Hepatocyte (in vitro differentiated cells): Measurements from ENCODE around the gene FAM167B. TPM values are rescaled to one million over a fixed set of nuclear protein-coding genes. Genes with fewer than 3 reads are reported as not detected.
"Not testable (repeated sequence)": the region's sequence is repeated elsewhere in the genome, so short reads cannot be mapped to it uniquely, and the experiment has no call there.

Experiments used
- DNase-seq: peaks from one replicate; pipeline ENCODE4 v3.0.0-alpha.2; 2016; ENCODE audit warnings: low spot score
- H2AFZ ChIP-seq: fragments of 200-600 bp; sonication (generic); 2 replicates; pipeline ENCODE4 v1.6.0; 2016; ENCODE audit warnings: antibody characterized with exemption, mild to moderate bottlenecking
- H3K27ac ChIP-seq: fragments of 200-600 bp; sonication (generic); 2 replicates; pipeline ENCODE4 v1.5.1; 2016; ENCODE audit warnings: mild to moderate bottlenecking
- H3K27me3 ChIP-seq: fragments of 200-600 bp; sonication (generic); 2 replicates; pipeline ENCODE4 v1.6.1; 2016
- H3K36me3 ChIP-seq: fragments of 200-600 bp; sonication (generic); replicated peaks from 2 replicates; pipeline ENCODE4 v1.5.1; 2016; ENCODE audit warnings: low read depth; ENCODE audit not compliant: insufficient read depth
- H3K4me1 ChIP-seq: fragments of 200-600 bp; sonication (generic); 2 replicates; pipeline ENCODE4 v1.5.1; 2016; ENCODE audit warnings: mild to moderate bottlenecking, moderate library complexity; ENCODE audit not compliant: insufficient read depth
- H3K4me2 ChIP-seq: fragments of 200-600 bp; sonication (generic); 2 replicates; pipeline ENCODE4 v1.6.0; 2016
- H3K4me3 ChIP-seq: fragments of 200-600 bp; sonication (generic); 2 replicates; pipeline ENCODE4 v1.5.1; 2016; ENCODE audit warnings: mild to moderate bottlenecking
- H3K79me2 ChIP-seq: fragments of 200-600 bp; sonication (generic); 2 replicates; pipeline ENCODE4 v1.6.0; 2017; ENCODE audit warnings: mild to moderate bottlenecking
- H3K9me2 ChIP-seq: fragments of 200-600 bp; sonication (generic); replicated peaks from 2 replicates; pipeline ENCODE4 v1.6.0; 2017; ENCODE audit warnings: mild to moderate bottlenecking; ENCODE audit not compliant: insufficient read depth
- H3K9me3 ChIP-seq: fragments of 200-600 bp; sonication (generic); 2 replicates; pipeline ENCODE4 v1.5.1; 2016; ENCODE audit warnings: low read depth, mild to moderate bottlenecking
- H4K20me1 ChIP-seq: fragments of 200-600 bp; sonication (generic); 2 replicates; pipeline ENCODE4 v1.6.0; 2016; ENCODE audit warnings: mild to moderate bottlenecking; ENCODE audit not compliant: insufficient read depth, poor library complexity, severe bottlenecking
- CTCF ChIP-seq: fragments of 200-600 bp; sonication (generic); IDR thresholded peaks from 2 replicates; pipeline ENCODE4 v1.5.1; 2016; ENCODE audit warnings: antibody characterized with exemption, mild to moderate bottlenecking; ENCODE audit not compliant: poor library complexity
- EZH2 ChIP-seq: fragments of 200-600 bp; sonication (generic); IDR thresholded peaks from 2 replicates; pipeline ENCODE4 v1.6.1; 2016; ENCODE audit warnings: antibody characterized with exemption, mild to moderate bottlenecking, borderline replicate concordance
- EZH2phosphoT487 ChIP-seq: fragments of 200-600 bp; sonication (generic); IDR thresholded peaks from one replicate; pipeline ENCODE4 v1.6.1; 2018; ENCODE audit warnings: antibody characterized with exemption, mild to moderate bottlenecking, low read depth, moderate library complexity; ENCODE audit not compliant: unreplicated experiment, severe bottlenecking
- WGBS: methylation state at CpG from one replicate; pipeline ENCODE4 v1.1.6; 2016; ENCODE audit warnings: low lambda C conversion rate; ENCODE audit errors: missing lambda C conversion rate; 5-methylcytosine and 5-hydroxymethylcytosine counted together
- polyA plus RNA-seq: library from polyadenylated mRNA; unstranded; fragments of >200 nt; fragmentation: Nextera tagmentation; extraction: Ambion mirVana; gene quantifications from 2 replicates; pipeline ENCODE4 v1.2.1, GENCODE V29; 2016
- total RNA-seq: library from RNA; depleted of rRNA; stranded (reverse); fragments of >200 nt; gene quantifications from 2 replicates; pipeline ENCODE4 v1.2.3, GENCODE V29; 2014

The FAM167B gene
- total and polyA plus RNA-seq, 2 experiments from 2014 or later, result 0.53 to 0.75 TPM

- H2AFZ ChIP-seq, result no peak overlapping the region
- no peaks in the 10 kb centered on the region for H3K79me2 ChIP-seq
- H3K4me3 ChIP-seq, result no peak overlapping the region
- no peaks in the 10 kb centered on the region for H3K27me3 ChIP-seq
- H3K27ac ChIP-seq, result no peak overlapping the region
- no peaks in the 10 kb centered on the region for H4K20me1 ChIP-seq
- no peak overlapping the region for H3K4me2 ChIP-seq
- H3K36me3 ChIP-seq, result no peaks in the 10 kb centered on the region
- no peak for TF ChIP-seq CTCF
- 88% methylated on average over 6 of the region's 6 CpGs for WGBS
- DNase-seq, result no peak
- no peaks in the 10 kb centered on the region for H3K9me3 ChIP-seq
- no peaks in the 10 kb centered on the region for H3K4me1 ChIP-seq
- no peaks in the 10 kb centered on the region for H3K9me2 ChIP-seq
Measured at GRCh38 chr1:32257227-32257508, 10.1 kb downstream of the FAM167B start.

GRCh38 chr1:32263236-32263593 is 16.2 kb downstream of the FAM167B start:
- not testable (repeated sequence) for DNase-seq, H3K27ac ChIP-seq, H3K36me3 ChIP-seq, H3K9me2 ChIP-seq, H3K9me3 ChIP-seq, H3K4me2 ChIP-seq, H3K4me1 ChIP-seq, H3K4me3 ChIP-seq, H3K79me2 ChIP-seq, H4K20me1 ChIP-seq, H2AFZ ChIP-seq, H3K27me3 ChIP-seq
- 95% methylated on average over 4 of the region's 4 CpGs for WGBS

- Histone ChIP-seq H3K79me2 (no peaks in the 10 kb centered on the region), H4K20me1 (no peaks in the 10 kb centered on the region), H3K9me2 (no peaks in the 10 kb centered on the region), H3K9me3 (no peaks in the 10 kb centered on the region), H2AFZ (no peak overlapping the region), H3K27me3 (no peaks in the 10 kb centered on the region), H3K27ac (no peak overlapping the region), H3K36me3 (no peaks in the 10 kb centered on the region), H3K4me1 (no peaks in the 10 kb centered on the region), H3K4me2 (no peak overlapping the region), H3K4me3 (no peak overlapping the region)
- no peak for DNase-seq
- TF ChIP-seq CTCF (no peak), EZH2 (no peak), EZH2phosphoT487 (no peak)
- 93% methylated on average over 4 of the region's 4 CpGs for WGBS
Measured at GRCh38 chr1:32263744-32264143, 16.7 kb downstream of the FAM167B start.

GRCh38 chr1:32265846-32266245 is 18.8 kb downstream of the FAM167B start:
- Histone ChIP-seq H3K4me1 (no peaks in the 10 kb centered on the region), H3K9me3 (no peaks in the 10 kb centered on the region), H3K4me3 (no peak overlapping the region), H3K9me2 (no peaks in the 10 kb centered on the region), H3K4me2 (no peak overlapping the region), H3K27ac (no peak overlapping the region), H4K20me1 (no peaks in the 10 kb centered on the region), H3K27me3 (no peaks in the 10 kb centered on the region), H3K79me2 (no peaks in the 10 kb centered on the region), H2AFZ (no peak overlapping the region), H3K36me3 (no peaks in the 10 kb centered on the region)
- no peak for DNase-seq
- TF ChIP-seq EZH2phosphoT487 (no peak), EZH2 (no peak), CTCF (no peak)
- WGBS, result 98% methylated on average over 9 of the region's 9 CpGs
